ENCODE results near the gene ACKR1.

Gene ACKR1

DNA sequence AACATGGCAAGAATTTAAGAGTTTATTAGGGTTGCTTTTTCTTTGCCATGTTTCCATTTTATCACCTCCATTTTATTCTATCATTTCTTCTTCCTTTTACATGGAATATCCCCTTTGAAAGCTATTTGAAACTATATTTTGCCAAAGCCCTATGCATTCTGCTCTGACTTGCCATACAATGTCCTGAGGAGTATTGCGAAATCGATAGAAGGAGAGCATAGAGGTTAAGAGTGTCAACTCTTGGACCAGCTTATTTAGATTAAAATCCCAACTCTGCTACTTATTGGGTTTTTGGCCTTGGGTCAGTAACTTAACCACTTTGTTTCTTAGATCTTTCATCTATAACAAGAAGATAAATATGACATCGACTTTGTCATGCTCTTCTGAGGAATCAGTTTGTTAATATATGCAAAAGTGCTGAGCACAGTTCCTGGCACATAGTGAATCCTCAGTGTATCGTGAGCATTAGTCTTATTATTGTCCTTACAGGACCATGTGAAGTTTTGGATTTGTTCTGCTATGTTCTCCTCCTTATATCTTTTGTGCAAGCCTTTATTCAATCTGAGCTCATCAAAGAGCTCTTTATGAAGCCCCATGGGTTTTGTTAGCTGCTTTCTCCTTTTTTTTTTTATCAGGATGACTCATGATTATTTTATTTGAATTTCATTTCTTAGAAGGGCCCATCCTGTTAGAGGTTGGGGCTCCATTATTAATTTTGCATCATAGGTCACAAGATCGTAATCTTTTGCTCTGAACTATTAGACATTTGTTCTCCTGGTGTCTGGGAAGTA lies 17.6 kb downstream of the ACKR1 start:
- DNase-seq (ENCODE audit: low read depth, low spot score): no peak
- no peak for TF ChIP-seq POLR2AphosphoS5 (IDR thresholded peaks at IDR 0.05; ENCODE audit: borderline replicate concordance, low read depth, low read length)
- no peak for TF ChIP-seq FOXP2 (optimal IDR thresholded peaks at IDR 0.05; ENCODE audit: control extremely low read depth, extremely low read length, insufficient read depth)
- no peak for TF ChIP-seq EZH2 (IDR thresholded peaks at IDR 0.05)
- no peaks in the 10 kb centered on the region for H3K36me3 ChIP-seq (ENCODE audit: insufficient read depth, low read length)
- no peak overlapping the region for H3K9ac ChIP-seq (ENCODE audit: insufficient read length)
- no peaks in the 10 kb centered on the region for H3K9me3 ChIP-seq (ENCODE audit: low read depth, low read length)
- H3K4me3 ChIP-seq: no peak overlapping the region
- H3K27ac ChIP-seq: no peak overlapping the region

DNA sequence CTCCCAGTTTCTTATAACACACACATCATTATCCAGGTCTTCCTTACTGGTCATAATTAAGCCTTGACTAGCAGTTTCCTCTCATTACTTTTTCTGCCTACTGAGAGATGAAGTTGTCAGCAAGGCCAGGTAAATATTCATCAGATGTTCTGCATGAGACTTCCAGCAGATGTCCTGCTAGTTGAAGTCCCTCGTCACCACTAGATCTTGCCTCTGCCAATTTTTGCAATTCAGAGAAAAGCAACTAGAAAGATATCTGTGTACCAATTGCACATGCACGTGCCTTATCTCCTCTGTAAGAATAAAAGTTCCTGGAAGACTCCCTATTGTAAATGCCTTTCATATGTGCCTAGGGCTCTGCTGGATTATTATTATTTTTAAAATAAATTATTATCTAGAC lies 18.3 kb downstream of the ACKR1 start:
- Histone ChIP-seq H3K9me3 (ENCODE audit: low read depth, low read length) (no peaks in the 10 kb centered on the region), H3K27ac (no peak overlapping the region), H3K4me3 (no peak overlapping the region), H3K36me3 (ENCODE audit: insufficient read depth, low read length) (no peaks in the 10 kb centered on the region), H3K9ac (ENCODE audit: insufficient read length) (no peak overlapping the region)
- TF ChIP-seq POLR2AphosphoS5 (IDR thresholded peaks at IDR 0.05; ENCODE audit: borderline replicate concordance, low read depth, low read length): no peak
- TF ChIP-seq FOXP2 (optimal IDR thresholded peaks at IDR 0.05; ENCODE audit: control extremely low read depth, extremely low read length, insufficient read depth): no peak
- no peak for TF ChIP-seq EZH2 (IDR thresholded peaks at IDR 0.05)
- no peak for DNase-seq (ENCODE audit: low read depth, low spot score)

DNA sequence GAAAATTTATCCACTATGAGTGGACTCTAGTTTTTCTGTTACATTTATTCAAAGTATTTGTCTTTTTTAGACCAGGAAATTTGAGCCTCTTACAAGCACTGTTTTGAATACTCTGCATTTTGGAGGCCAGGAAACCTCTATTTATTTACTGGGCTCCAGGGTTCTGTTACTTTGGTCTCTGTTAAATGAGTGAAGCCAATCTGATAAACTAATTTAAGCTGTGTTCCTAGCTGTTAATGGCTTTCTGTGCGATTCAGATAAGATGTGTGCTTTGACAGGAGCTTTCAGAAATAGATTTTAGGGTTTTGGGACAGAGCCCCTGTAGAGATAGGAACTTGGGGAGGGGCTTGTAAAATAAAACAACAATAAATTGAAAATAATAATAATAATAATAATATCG lies 23.9 kb downstream of the ACKR1 start:
- Histone ChIP-seq H3K9ac (ENCODE audit: insufficient read length) (no peak overlapping the region), H3K9me3 (ENCODE audit: low read depth, low read length) (no peaks in the 10 kb centered on the region), H3K36me3 (ENCODE audit: insufficient read depth, low read length) (no peaks in the 10 kb centered on the region), H3K27ac (no peak overlapping the region), H3K4me3 (no peak overlapping the region)
- no peak for DNase-seq (ENCODE audit: low read depth, low spot score)
- TF ChIP-seq FOXP2 (optimal IDR thresholded peaks at IDR 0.05; ENCODE audit: control extremely low read depth, extremely low read length, insufficient read depth): no peak
- TF ChIP-seq EZH2 (IDR thresholded peaks at IDR 0.05): no peak
- TF ChIP-seq POLR2AphosphoS5 (IDR thresholded peaks at IDR 0.05; ENCODE audit: borderline replicate concordance, low read depth, low read length): no peak

- Histone ChIP-seq H3K4me3 (no peak overlapping the region), H3K27ac (no peak overlapping the region), H3K36me3 (ENCODE audit: insufficient read depth, low read length) (no peaks in the 10 kb centered on the region), H3K9ac (ENCODE audit: insufficient read length) (no peak overlapping the region), H3K9me3 (ENCODE audit: low read depth, low read length) (no peaks in the 10 kb centered on the region)
- no peak for TF ChIP-seq EZH2 (IDR thresholded peaks at IDR 0.05)
- TF ChIP-seq FOXP2 (optimal IDR thresholded peaks at IDR 0.05; ENCODE audit: control extremely low read depth, extremely low read length, insufficient read depth): no peak
- TF ChIP-seq POLR2AphosphoS5 (IDR thresholded peaks at IDR 0.05; ENCODE audit: borderline replicate concordance, low read depth, low read length): no peak
- DNase-seq (ENCODE audit: low read depth, low spot score): no peak
Measured at GRCh38 chr1:159229260-159229885, 24.7 kb downstream of the ACKR1 start.

GRCh38 chr1:159229896-159230295 lies 25.2 kb downstream of the ACKR1 start:
- H3K9ac ChIP-seq (ENCODE audit: insufficient read length): no peak overlapping the region
- H3K4me3 ChIP-seq: no peak overlapping the region
- H3K36me3 ChIP-seq (ENCODE audit: insufficient read depth, low read length): no peaks in the 10 kb centered on the region
- DNase-seq (ENCODE audit: low read depth, low spot score): no peak
- TF ChIP-seq FOXP2 (optimal IDR thresholded peaks at IDR 0.05; ENCODE audit: control extremely low read depth, extremely low read length, insufficient read depth): no peak
- TF ChIP-seq POLR2AphosphoS5 (IDR thresholded peaks at IDR 0.05; ENCODE audit: borderline replicate concordance, low read depth, low read length): no peak
- no peak for TF ChIP-seq EZH2 (IDR thresholded peaks at IDR 0.05)
- H3K27ac ChIP-seq: no peak overlapping the region
- H3K9me3 ChIP-seq (ENCODE audit: low read depth, low read length): no peaks in the 10 kb centered on the region

DNA sequence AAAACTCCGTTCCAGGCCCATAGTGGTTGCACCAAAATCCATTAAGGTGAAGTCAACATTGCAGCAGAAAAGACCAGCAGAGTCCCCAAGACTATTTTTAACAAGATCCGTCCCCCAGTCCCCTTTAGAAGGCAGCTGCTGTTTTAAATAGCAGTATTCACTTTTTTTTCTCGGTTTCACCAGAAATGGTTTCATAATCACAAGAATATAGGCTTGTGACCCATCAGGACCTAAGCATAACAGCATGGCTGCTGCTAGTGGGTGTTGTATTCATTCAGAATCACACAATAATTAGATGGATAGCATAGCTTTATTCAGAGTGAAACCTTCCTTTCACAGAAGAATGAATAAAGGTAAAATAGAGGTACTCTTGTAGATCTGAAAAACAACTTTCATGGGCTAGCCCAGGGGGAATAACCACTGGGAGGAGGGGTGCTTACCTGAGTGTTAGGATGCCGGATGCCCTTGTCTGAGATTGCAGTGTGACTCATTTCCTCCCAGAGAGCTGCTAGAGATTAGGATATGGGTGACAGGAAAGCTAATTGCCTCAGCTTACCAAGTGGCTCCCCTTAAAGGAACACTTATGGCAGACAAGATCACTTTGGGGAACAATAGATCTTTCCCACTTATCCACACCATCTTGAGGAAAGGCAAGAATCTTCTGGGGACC lies 35.0 kb downstream of the ACKR1 start:
- DNase-seq (ENCODE audit: low read depth, low spot score): no peak
- no peak overlapping the region for H3K4me3 ChIP-seq
- TF ChIP-seq FOXP2 (optimal IDR thresholded peaks at IDR 0.05; ENCODE audit: control extremely low read depth, extremely low read length, insufficient read depth) (no peak), POLR2AphosphoS5 (IDR thresholded peaks at IDR 0.05; ENCODE audit: borderline replicate concordance, low read depth, low read length) (no peak), EZH2 (IDR thresholded peaks at IDR 0.05) (no peak)
- no peaks in the 10 kb centered on the region for H3K9me3 ChIP-seq (ENCODE audit: low read depth, low read length)
- no peak overlapping the region for H3K27ac ChIP-seq
- no peaks in the 10 kb centered on the region for H3K36me3 ChIP-seq (ENCODE audit: insufficient read depth, low read length)
- H3K9ac ChIP-seq (ENCODE audit: insufficient read length): no peak overlapping the region

- no peak overlapping the region for H3K9ac ChIP-seq (ENCODE audit: insufficient read length)
- TF ChIP-seq EZH2 (IDR thresholded peaks at IDR 0.05) (no peak), POLR2AphosphoS5 (IDR thresholded peaks at IDR 0.05; ENCODE audit: borderline replicate concordance, low read depth, low read length) (no peak), FOXP2 (optimal IDR thresholded peaks at IDR 0.05; ENCODE audit: control extremely low read depth, extremely low read length, insufficient read depth) (no peak)
- no peaks in the 10 kb centered on the region for H3K36me3 ChIP-seq (ENCODE audit: insufficient read depth, low read length)
Measured at GRCh38 chr1:159247266-159247665, 42.6 kb downstream of the ACKR1 start.

GRCh38 chr1:159248311-159248710 lies 43.6 kb downstream of the ACKR1 start:
- no peaks in the 10 kb centered on the region for H3K9me3 ChIP-seq (ENCODE audit: low read depth, low read length)
- no peaks in the 10 kb centered on the region for H3K36me3 ChIP-seq (ENCODE audit: insufficient read depth, low read length)
- H3K27ac ChIP-seq: no peak overlapping the region
- H3K9ac ChIP-seq (ENCODE audit: insufficient read length): no peak overlapping the region
- H3K4me3 ChIP-seq: no peak overlapping the region
- no peak for TF ChIP-seq FOXP2 (optimal IDR thresholded peaks at IDR 0.05; ENCODE audit: control extremely low read depth, extremely low read length, insufficient read depth)
- TF ChIP-seq EZH2 (IDR thresholded peaks at IDR 0.05): no peak
- no peak for TF ChIP-seq POLR2AphosphoS5 (IDR thresholded peaks at IDR 0.05; ENCODE audit: borderline replicate concordance, low read depth, low read length)
- no peak for DNase-seq (ENCODE audit: low read depth, low spot score)

More at GRCh38 chr1:159247266-159247665, 42.6 kb downstream of the ACKR1 start:
- DNase-seq (ENCODE audit: low read depth, low spot score): no peak
- Histone ChIP-seq H3K4me3 (no peak overlapping the region), H3K27ac (no peak overlapping the region), H3K9me3 (ENCODE audit: low read depth, low read length) (no peaks in the 10 kb centered on the region)
